A549 (cell line): ENCODE results near the gene MKNK1. TPM values are rescaled to one million over a fixed set of nuclear protein-coding genes. Genes with fewer than 3 reads are reported as not detected.
A peak's percentile ranks its signal among the peaks of the same experiment; 100 is the strongest.

Experiments used
- ATAC-seq, 2 experiments: fragments of 200-7000 bp in 1 of 2; fragments of >200 bp in 1 of 2; cut with Nextera tagmentation in 1 of 2; cut with Tn5 transposase in 1 of 2; 3 replicates each; pipeline versions ENCODE4 v1.8.0 to v1.9.1; 2018 to 2020; ENCODE audit warnings: mild to moderate bottlenecking in 1 of 2, moderate library complexity in 1 of 2
- CTCF ChIA-PET: fragments of 300-600 bp; sonication (Branson Sonifier 250); formaldehyde crosslinking; extraction: SDS; loops from one replicate; lab custom pipeline; 2021; ENCODE audit warnings: antibody characterized with exemption, inconsistent platforms; lab: Yijun Ruan, JAX
- POLR2A ChIA-PET: fragments of 350-600 bp; formaldehyde crosslinking; extraction: SDS; loops from one replicate; lab custom pipeline; 2021; ENCODE audit warnings: antibody characterized with exemption, inconsistent platforms; lab: Yijun Ruan, JAX
- DNase-seq, 2 experiments: peaks; one replicate each; pipeline versions ENCODE4 v3.0.0 to v3.0.0-alpha.2; 2011 to 2016; ENCODE audit warnings: low read depth in 1 of 2, low spot score in 1 of 2
- FAIRE-seq: peaks from 2 replicates; lab custom pipeline; 2011; peaks lifted over from hg19 to GRCh38; lab: Jason Lieb, UNC
- H3K27ac ChIP-seq, 2 experiments: fragments of >200 bp; sonication (Bioruptor Twin); formaldehyde crosslinking; 3 replicates each; pipeline ENCODE4 v1.5.1; 2016 to 2017
- H3K4me1 ChIP-seq: fragments of >200 bp; sonication (Bioruptor Twin); formaldehyde crosslinking; 3 replicates; pipeline ENCODE4 v1.6.1; 2016
- H3K4me2 ChIP-seq: fragments of >200 bp; sonication (Bioruptor Twin); formaldehyde crosslinking; 3 replicates; pipeline ENCODE4 v1.6.1; 2016
- H3K4me3 ChIP-seq: fragments of >200 bp; sonication (Bioruptor Twin); formaldehyde crosslinking; 3 replicates; pipeline ENCODE4 v1.5.1; 2016
- H3K9me3 ChIP-seq: fragments of >200 bp; sonication (Bioruptor Twin); formaldehyde crosslinking; 3 replicates; pipeline ENCODE4 v1.6.1; 2016
- BHLHE40 ChIP-seq: IDR thresholded peaks from 2 replicates; pipeline ENCODE4 v1.6.1; 2012; ENCODE audit warnings: low read depth, low read length, inconsistent platforms
- CBX2 ChIP-seq: fragments of 200-600 bp; sonication (generic); IDR thresholded peaks from 2 replicates; pipeline ENCODE4 v1.6.1; 2016; ENCODE audit warnings: low read depth, mild to moderate bottlenecking, borderline replicate concordance
- CHD2 ChIP-seq: fragments of 150-350 bp; IDR thresholded peaks from 2 replicates; pipeline ENCODE4 v1.6.1; 2014; ENCODE audit warnings: low read length; ENCODE audit not compliant: partially characterized antibody
- EHF ChIP-seq: fragments of 250-450 bp; sonication (Bioruptor Pico); IDR thresholded peaks from 2 replicates; pipeline ENCODE4 v1.5.0; 2020; ENCODE audit warnings: mild to moderate bottlenecking
- EHMT2 ChIP-seq: fragments of 200-600 bp; sonication (generic); IDR thresholded peaks from 2 replicates; pipeline ENCODE4 v1.6.1; 2016; ENCODE audit warnings: antibody characterized with exemption, low read depth, mild to moderate bottlenecking, moderate library complexity
- ESRRA ChIP-seq: fragments of 150-350 bp; IDR thresholded peaks from 2 replicates; pipeline ENCODE4 v1.6.1; 2014; ENCODE audit warnings: mild to moderate bottlenecking, low read length, borderline replicate concordance
- FOSB ChIP-seq: fragments of 250-450 bp; sonication (Bioruptor Pico); IDR thresholded peaks from 2 replicates; pipeline ENCODE4 v1.5.0; 2020; ENCODE audit warnings: mild to moderate bottlenecking, moderate library complexity
- HOXA7 ChIP-seq: fragments of 250-450 bp; sonication (Bioruptor Pico); IDR thresholded peaks from 2 replicates; pipeline ENCODE4 v1.5.0; 2020; ENCODE audit warnings: mild to moderate bottlenecking, moderate library complexity
- HOXB13 ChIP-seq: fragments of 250-450 bp; sonication (Bioruptor Pico); IDR thresholded peaks from 2 replicates; pipeline ENCODE4 v1.5.0; 2020; ENCODE audit warnings: low read depth, mild to moderate bottlenecking, moderate library complexity
- JUN ChIP-seq, 2 experiments: fragments of >200 bp; sonication (Bioruptor Twin); formaldehyde crosslinking; IDR thresholded peaks; 2 replicates in 1 of 2; 3 replicates in 1 of 2; pipeline ENCODE4 v1.6.1; 2016 to 2017
- JUNB ChIP-seq: fragments of >200 bp; sonication (Bioruptor Twin); formaldehyde crosslinking; IDR thresholded peaks from 2 replicates; pipeline ENCODE4 v1.6.1; 2016
- KDM5A ChIP-seq: fragments of 200-600 bp; sonication (generic); IDR thresholded peaks from 2 replicates; pipeline ENCODE4 v1.6.1; 2016; ENCODE audit warnings: antibody characterized with exemption, mild to moderate bottlenecking
- MAFK ChIP-seq: fragments of 450-650 bp; IDR thresholded peaks from 2 replicates; pipeline ENCODE4 v1.6.1; 2014; ENCODE audit not compliant: partially characterized antibody
- MAZ ChIP-seq: fragments of 150-350 bp; IDR thresholded peaks from 2 replicates; pipeline ENCODE4 v1.6.1; 2014; ENCODE audit warnings: antibody characterized with exemption, low read depth, low read length, borderline replicate concordance
- PHF8 ChIP-seq: fragments of 200-600 bp; sonication (generic); IDR thresholded peaks from 2 replicates; pipeline ENCODE4 v1.6.1; 2016; ENCODE audit warnings: low read depth, mild to moderate bottlenecking, antibody characterized with exemption, moderate library complexity, borderline replicate concordance
- POLR2A ChIP-seq: IDR thresholded peaks from 2 replicates; pipeline ENCODE4 v1.6.1; 2012; ENCODE audit warnings: mild to moderate bottlenecking, low read length
- RCOR1 ChIP-seq: fragments of 150-350 bp; IDR thresholded peaks from 2 replicates; pipeline ENCODE4 v1.6.1; 2014; ENCODE audit warnings: antibody characterized with exemption, low read length, low read depth
- SREBF2 ChIP-seq: fragments of 450-650 bp; IDR thresholded peaks from 2 replicates; pipeline ENCODE4 v1.6.1; 2014; ENCODE audit warnings: mild to moderate bottlenecking, moderate library complexity
- TFCP2L1 ChIP-seq: fragments of 250-450 bp; sonication (Bioruptor Pico); IDR thresholded peaks from 2 replicates; pipeline ENCODE4 v1.5.0; 2021; ENCODE audit warnings: mild to moderate bottlenecking
- TP53 ChIP-seq: fragments of 250-450 bp; sonication (Bioruptor Pico); IDR thresholded peaks from 2 replicates; pipeline ENCODE4 v1.5.0; 2021; ENCODE audit warnings: mild to moderate bottlenecking, moderate library complexity
- ZC3H11A ChIP-seq: fragments of 450-650 bp; IDR thresholded peaks from 2 replicates; pipeline ENCODE4 v1.6.1; 2014; ENCODE audit warnings: antibody characterized with exemption, mild to moderate bottlenecking
- ZSCAN20 ChIP-seq: fragments of 250-450 bp; sonication (Bioruptor Pico); IDR thresholded peaks from 2 replicates; pipeline ENCODE4 v1.8.0; 2022; ENCODE audit warnings: mild to moderate bottlenecking, moderate library complexity
- WGBS: methylation state at CpG from one replicate; pipeline ENCODE4 v1.1.6; 2017; ENCODE audit errors: missing lambda C conversion rate; 5-methylcytosine and 5-hydroxymethylcytosine counted together
- polyA minus RNA-seq: library from RNA; depleted of rRNA, polyadenylated mRNA; stranded (reverse); fragments of >200 nt; gene quantifications from 2 replicates; pipeline ENCODE4 v1.2.3, GENCODE V29; 2011; rRNA and poly(A)+ RNA removed
- polyA plus RNA-seq, 4 experiments: library from polyadenylated mRNA; depleted of rRNA in 3 of 4; stranded (reverse); fragments of >200 nt; fragmentation: RNase III in 1 of 4; extraction: RNeasy Plus Mini Kit Qiagen cat#74134 plus additional on column Dnase treatment in 1 of 4; gene quantifications; 2 replicates in 3 of 4; 3 replicates in 1 of 4; pipeline ENCODE4 v1.2.3, GENCODE V29; 2011 to 2017
- TF ChIP-seq, protein P1 (sequence below): fragments of >200 bp; sonication (Bioruptor Twin); formaldehyde crosslinking; IDR thresholded peaks from 3 replicates; pipeline ENCODE4 v1.6.1; 2016
- TF ChIP-seq, protein P2 (sequence below): IDR thresholded peaks from 2 replicates; pipeline ENCODE4 v1.6.1; 2012; ENCODE audit warnings: low read depth, borderline replicate concordance
- TF ChIP-seq, protein P3 (sequence below): fragments of 250-450 bp; sonication (Bioruptor Pico); IDR thresholded peaks from 2 replicates; pipeline ENCODE4 v1.5.0; 2021; ENCODE audit warnings: mild to moderate bottlenecking, moderate library complexity, borderline replicate concordance
- TF ChIP-seq, protein P4 (sequence below): fragments of 200-600 bp; sonication (generic); IDR thresholded peaks from 2 replicates; pipeline ENCODE4 v1.6.1; 2016; ENCODE audit warnings: antibody characterized with exemption, mild to moderate bottlenecking, moderate library complexity

The MKNK1 gene
- polyA plus RNA-seq (2011; rRNA removed) (24.2 and 28.4 TPM in 2 replicates), polyA plus RNA-seq (2017; fragmentation: RNase III; extraction: RNeasy Plus Mini Kit Qiagen cat#74134 plus additional on column Dnase treatment) (19.6 to 21.4 TPM (median 20.8 TPM) in 3 replicates), polyA minus RNA-seq (17.3 and 18.3 TPM in 2 replicates)
- 18.3 and 19.1 TPM in 2 replicates for polyA plus RNA-seq (2012; cell fraction: cytosol; rRNA removed)
- polyA plus RNA-seq (2012; cell fraction: nucleus; rRNA removed): 47.8 and 49.6 TPM in 2 replicates

DNA sequence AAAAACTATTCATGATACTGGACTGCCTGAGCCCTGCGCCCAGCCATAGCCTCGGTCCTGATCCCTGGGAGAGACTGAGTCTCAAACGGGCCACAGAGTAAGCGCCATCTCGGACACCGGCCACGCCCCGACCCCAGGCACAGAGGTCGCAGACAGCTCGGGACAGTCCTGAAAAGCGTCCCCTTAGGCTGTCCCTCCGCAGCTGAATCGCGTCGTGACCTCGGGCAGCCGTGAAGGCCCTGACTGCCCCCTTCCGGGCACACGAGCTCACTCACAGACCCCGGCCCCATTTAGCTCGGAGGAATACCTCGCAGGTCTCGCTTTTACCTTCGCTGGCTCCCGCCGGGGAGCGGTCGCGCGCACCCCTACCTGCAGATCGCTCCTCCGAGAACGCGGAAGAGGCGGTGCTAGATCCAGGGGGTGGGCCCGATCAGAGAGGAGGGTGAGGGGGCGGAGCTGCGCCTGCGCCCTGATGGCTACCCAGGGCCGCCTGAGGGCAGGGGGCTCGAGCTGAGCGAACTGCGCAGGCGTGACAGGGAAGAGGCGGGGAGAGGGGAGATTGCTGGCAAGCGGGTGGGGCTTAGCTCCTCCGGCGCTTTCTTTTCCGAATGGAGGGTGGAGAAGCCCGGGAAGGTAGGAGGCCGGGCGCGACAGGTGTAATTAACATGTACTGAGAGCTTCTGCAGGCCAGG lies at the start of gene MKNK1:
Gene MKNK1, minus strand, starts transcription at position 411 of the 692 bp plus-strand sequence. CDS start 20,941 bp downstream, outside the sequence.
- ATAC-seq: peak; percentile 88 to 95
- DNase-seq: peak; percentile 90 to 97
- Histone ChIP-seq H3K4me2 (peak within 1 kb of the TSS; percentile 89), H3K4me3 (peak within 1 kb of the TSS; percentile 90), H3K4me1 (peaks cover 13% of the 10 kb centered on the region; the same call in 2 of the 3 replicates), H3K9me3 (no peaks in the 10 kb centered on the region), H3K27ac (peak within 1 kb of the TSS; percentile 83 to 93)
- ChIA-PET CTCF (interaction anchor here (0.9 to 1.5 kb wide), 6 partner anchors 11 to 117 kb away, joined by 3 read pairs; partner anchors contain the start of genes ATPAF1 and MOB3C), POLR2A (interaction anchor here (0.9 to 2.2 kb wide), 5 partner anchors 9 to 39 kb away, joined by 4 to 12 read pairs (median 6); partner anchors contain the start of gene MOB3C)
- 2% methylated on average over 17 of the region's 53 CpGs for WGBS
- TF ChIP-seq MAFK: no peak
- peak; percentile 70; the same call in 1 of the 2 replicates for TF ChIP-seq PHF8
- TF ChIP-seq, protein P1, sequence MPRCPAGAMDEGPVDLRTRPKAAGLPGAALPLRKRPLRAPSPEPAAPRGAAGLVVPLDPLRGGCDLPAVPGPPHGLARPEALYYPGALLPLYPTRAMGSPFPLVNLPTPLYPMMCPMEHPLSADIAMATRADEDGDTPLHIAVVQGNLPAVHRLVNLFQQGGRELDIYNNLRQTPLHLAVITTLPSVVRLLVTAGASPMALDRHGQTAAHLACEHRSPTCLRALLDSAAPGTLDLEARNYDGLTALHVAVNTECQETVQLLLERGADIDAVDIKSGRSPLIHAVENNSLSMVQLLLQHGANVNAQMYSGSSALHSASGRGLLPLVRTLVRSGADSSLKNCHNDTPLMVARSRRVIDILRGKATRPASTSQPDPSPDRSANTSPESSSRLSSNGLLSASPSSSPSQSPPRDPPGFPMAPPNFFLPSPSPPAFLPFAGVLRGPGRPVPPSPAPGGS: peak; percentile 64; the same call in 1 of the 3 replicates
- peak; percentile 90 for TF ChIP-seq POLR2A
- TF ChIP-seq CHD2: no peak
- peak in 1 of 2 experiments; percentile 37; a peak in 1 of 5 replicates for TF ChIP-seq JUN (IDR thresholded peaks at IDR 0.05)
- TF ChIP-seq, protein P2, sequence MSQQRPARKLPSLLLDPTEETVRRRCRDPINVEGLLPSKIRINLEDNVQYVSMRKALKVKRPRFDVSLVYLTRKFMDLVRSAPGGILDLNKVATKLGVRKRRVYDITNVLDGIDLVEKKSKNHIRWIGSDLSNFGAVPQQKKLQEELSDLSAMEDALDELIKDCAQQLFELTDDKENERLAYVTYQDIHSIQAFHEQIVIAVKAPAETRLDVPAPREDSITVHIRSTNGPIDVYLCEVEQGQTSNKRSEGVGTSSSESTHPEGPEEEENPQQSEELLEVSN: 0 out of 2 replicates have a peak, but pooled peaks have one; percentile 8
- no peak for TF ChIP-seq ZC3H11A
- FAIRE-seq: no peak

DNA sequence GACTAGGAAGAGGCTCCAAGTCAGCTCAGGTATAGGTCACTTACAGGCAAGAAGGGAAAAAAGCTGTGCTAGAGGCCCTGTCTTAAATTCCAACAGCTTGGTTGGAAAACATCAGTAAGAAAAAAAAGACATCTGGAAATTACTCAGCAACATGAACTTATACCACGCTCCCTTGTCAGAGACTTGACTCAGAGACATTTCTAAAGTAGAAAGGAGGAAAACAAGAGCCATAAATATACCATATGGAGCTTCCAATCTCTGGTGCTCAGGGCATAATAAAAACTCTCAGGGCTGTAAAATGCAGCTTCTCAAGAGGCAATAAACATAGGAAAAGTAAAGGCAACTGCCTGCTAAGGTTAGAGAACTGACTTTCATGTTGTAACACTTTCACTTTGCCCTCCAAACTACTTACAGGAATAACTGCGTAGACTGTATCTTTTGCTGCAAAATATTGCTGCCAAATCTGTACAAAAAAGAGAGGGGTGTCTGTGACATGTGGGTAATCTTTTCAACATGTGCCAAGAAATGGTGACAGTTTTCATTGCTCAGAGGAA lies 49.4 kb upstream of the MKNK1 start:
- CTCF ChIA-PET: interaction anchor here (0.9 kb wide), 1 partner anchor 12 kb away, joined by 3 read pairs; no protein-coding TSS in a partner anchor
- Histone ChIP-seq H3K4me2 (no peak overlapping the region), H3K4me1 (peaks cover 15% of the 10 kb centered on the region; the same call in 2 of the 3 replicates), H3K9me3 (peaks cover 9% of the 10 kb centered on the region), H3K27ac (no peak overlapping the region), H3K4me3 (no peak overlapping the region)
- no peak for FAIRE-seq
- no peak for ATAC-seq
- TF ChIP-seq ESRRA (no peak), HOXA7 (CRISPR knock-in tag) (no peak), BHLHE40 (no peak), EHMT2 (no peak), PHF8 (no peak), FOSB (CRISPR knock-in tag) (no peak), EHF (CRISPR knock-in tag) (no peak), HOXB13 (no peak), CBX2 (no peak), SREBF2 (no peak), TFCP2L1 (CRISPR knock-in tag) (no peak), MAZ (no peak), POLR2A (no peak), ZSCAN20 (CRISPR knock-in tag) (no peak), KDM5A (no peak), JUNB (no peak), TP53 (no peak), RCOR1 (no peak)
- TF ChIP-seq, protein P3, sequence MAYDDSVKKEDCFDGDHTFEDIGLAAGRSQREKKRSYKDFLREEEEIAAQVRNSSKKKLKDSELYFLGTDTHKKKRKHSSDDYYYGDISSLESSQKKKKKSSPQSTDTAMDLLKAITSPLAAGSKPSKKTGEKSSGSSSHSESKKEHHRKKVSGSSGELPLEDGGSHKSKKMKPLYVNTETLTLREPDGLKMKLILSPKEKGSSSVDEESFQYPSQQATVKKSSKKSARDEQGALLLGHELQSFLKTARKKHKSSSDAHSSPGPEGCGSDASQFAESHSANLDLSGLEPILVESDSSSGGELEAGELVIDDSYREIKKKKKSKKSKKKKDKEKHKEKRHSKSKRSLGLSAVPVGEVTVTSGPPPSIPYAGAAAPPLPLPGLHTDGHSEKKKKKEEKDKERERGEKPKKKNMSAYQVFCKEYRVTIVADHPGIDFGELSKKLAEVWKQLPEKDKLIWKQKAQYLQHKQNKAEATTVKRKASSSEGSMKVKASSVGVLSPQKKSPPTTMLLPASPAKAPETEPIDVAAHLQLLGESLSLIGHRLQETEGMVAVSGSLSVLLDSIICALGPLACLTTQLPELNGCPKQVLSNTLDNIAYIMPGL (CRISPR knock-in tag): no peak
- TF ChIP-seq, protein P4, sequence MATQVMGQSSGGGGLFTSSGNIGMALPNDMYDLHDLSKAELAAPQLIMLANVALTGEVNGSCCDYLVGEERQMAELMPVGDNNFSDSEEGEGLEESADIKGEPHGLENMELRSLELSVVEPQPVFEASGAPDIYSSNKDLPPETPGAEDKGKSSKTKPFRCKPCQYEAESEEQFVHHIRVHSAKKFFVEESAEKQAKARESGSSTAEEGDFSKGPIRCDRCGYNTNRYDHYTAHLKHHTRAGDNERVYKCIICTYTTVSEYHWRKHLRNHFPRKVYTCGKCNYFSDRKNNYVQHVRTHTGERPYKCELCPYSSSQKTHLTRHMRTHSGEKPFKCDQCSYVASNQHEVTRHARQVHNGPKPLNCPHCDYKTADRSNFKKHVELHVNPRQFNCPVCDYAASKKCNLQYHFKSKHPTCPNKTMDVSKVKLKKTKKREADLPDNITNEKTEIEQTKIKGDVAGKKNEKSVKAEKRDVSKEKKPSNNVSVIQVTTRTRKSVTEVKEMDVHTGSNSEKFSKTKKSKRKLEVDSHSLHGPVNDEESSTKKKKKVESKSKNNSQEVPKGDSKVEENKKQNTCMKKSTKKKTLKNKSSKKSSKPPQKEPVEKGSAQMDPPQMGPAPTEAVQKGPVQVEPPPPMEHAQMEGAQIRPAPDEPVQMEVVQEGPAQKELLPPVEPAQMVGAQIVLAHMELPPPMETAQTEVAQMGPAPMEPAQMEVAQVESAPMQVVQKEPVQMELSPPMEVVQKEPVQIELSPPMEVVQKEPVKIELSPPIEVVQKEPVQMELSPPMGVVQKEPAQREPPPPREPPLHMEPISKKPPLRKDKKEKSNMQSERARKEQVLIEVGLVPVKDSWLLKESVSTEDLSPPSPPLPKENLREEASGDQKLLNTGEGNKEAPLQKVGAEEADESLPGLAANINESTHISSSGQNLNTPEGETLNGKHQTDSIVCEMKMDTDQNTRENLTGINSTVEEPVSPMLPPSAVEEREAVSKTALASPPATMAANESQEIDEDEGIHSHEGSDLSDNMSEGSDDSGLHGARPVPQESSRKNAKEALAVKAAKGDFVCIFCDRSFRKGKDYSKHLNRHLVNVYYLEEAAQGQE: no peak
- POLR2A ChIA-PET: no interaction called here
- 88% methylated on average over 2 of the region's 2 CpGs for WGBS
- DNase-seq: no peak
